SK-N-SH (cell line): ENCODE results near the gene BZW2. TPM values are rescaled to one million over a fixed set of nuclear protein-coding genes. Genes with fewer than 3 reads are reported as not detected.

Source experiments
- ELF1 ChIP-seq: IDR thresholded peaks from 2 replicates; pipeline ENCODE4 v1.4.0; 2012
- EP300 ChIP-seq, 2 experiments: IDR thresholded peaks; 2 replicates each; pipeline versions ENCODE4 v1.4.0 to v1.6.1; 2012; ENCODE audit warnings: borderline replicate concordance in 1 of 2, low read depth in 1 of 2, low read length in 1 of 2
- FOSL2 ChIP-seq: IDR thresholded peaks from 2 replicates; pipeline ENCODE4 v1.4.0; 2012; ENCODE audit warnings: low read depth, mild to moderate bottlenecking, moderate library complexity, borderline replicate concordance
- FOXM1 ChIP-seq: IDR thresholded peaks from 2 replicates; pipeline ENCODE4 v1.4.0; 2012; ENCODE audit warnings: low read depth, mild to moderate bottlenecking
- GABPA ChIP-seq: IDR thresholded peaks from 2 replicates; pipeline ENCODE4 v1.4.0; 2012; ENCODE audit warnings: low read depth, mild to moderate bottlenecking
- MEF2A ChIP-seq: IDR thresholded peaks from 2 replicates; pipeline ENCODE4 v1.4.0; 2012; ENCODE audit warnings: low read depth, borderline replicate concordance
- NFIC ChIP-seq: IDR thresholded peaks from 2 replicates; pipeline ENCODE4 v1.4.0; 2012; ENCODE audit warnings: borderline replicate concordance
- NRF1 ChIP-seq: IDR thresholded peaks from 2 replicates; pipeline ENCODE4 v1.6.1; 2012; ENCODE audit warnings: low read depth, mild to moderate bottlenecking, low read length
- RAD21 ChIP-seq: IDR thresholded peaks from 2 replicates; pipeline ENCODE4 v1.6.1; 2012; ENCODE audit warnings: mild to moderate bottlenecking, low read length
- RFX5 ChIP-seq: IDR thresholded peaks from 2 replicates; pipeline ENCODE4 v1.6.1; 2012; ENCODE audit warnings: mild to moderate bottlenecking, improper control_type of control experiment, low read length
- SIN3A ChIP-seq: IDR thresholded peaks from 2 replicates; pipeline ENCODE4 v1.6.1; 2012; ENCODE audit warnings: low read depth, mild to moderate bottlenecking, low read length, moderate library complexity, borderline replicate concordance
- TAF1 ChIP-seq: IDR thresholded peaks from 2 replicates; pipeline ENCODE4 v1.6.1; 2012; ENCODE audit warnings: low read depth, mild to moderate bottlenecking, low read length, moderate library complexity, borderline replicate concordance
- TCF12 ChIP-seq: IDR thresholded peaks from 2 replicates; pipeline ENCODE4 v1.4.0; 2012
- TEAD4 ChIP-seq: IDR thresholded peaks from 2 replicates; pipeline ENCODE4 v1.4.0; 2012; ENCODE audit warnings: mild to moderate bottlenecking, borderline replicate concordance; ENCODE audit not compliant: insufficient read depth
- YY1 ChIP-seq: IDR thresholded peaks from 2 replicates; pipeline ENCODE4 v1.4.0; 2012; ENCODE audit warnings: low read depth, mild to moderate bottlenecking
- polyA plus RNA-seq, 3 experiments: library from polyadenylated mRNA; depleted of rRNA; stranded (reverse); fragments of >200 nt; gene quantifications; 2 replicates each; pipeline ENCODE4 v1.2.3, GENCODE V29; 2012
- TF ChIP-seq, protein P1 (sequence below): IDR thresholded peaks from 2 replicates; pipeline ENCODE4 v1.4.0; 2012; ENCODE audit warnings: low read depth, borderline replicate concordance
- TF ChIP-seq, protein P2 (sequence below): IDR thresholded peaks from 2 replicates; pipeline ENCODE4; 2012
- TF ChIP-seq, protein P3 (sequence below): fragments of 150-350 bp; IDR thresholded peaks from 2 replicates; pipeline ENCODE4 v1.6.1; 2017; ENCODE audit warnings: antibody characterized with exemption, low read length, low read depth, borderline replicate concordance
- TF ChIP-seq, protein P4 (sequence below): IDR thresholded peaks from 2 replicates; pipeline ENCODE4 v1.4.0; 2012; ENCODE audit warnings: low read depth, borderline replicate concordance

BZW2 gene
- polyA plus RNA-seq, 1 of the 3 experiments (the other 2 are of a cell fraction): 71.9 TPM

DNA sequence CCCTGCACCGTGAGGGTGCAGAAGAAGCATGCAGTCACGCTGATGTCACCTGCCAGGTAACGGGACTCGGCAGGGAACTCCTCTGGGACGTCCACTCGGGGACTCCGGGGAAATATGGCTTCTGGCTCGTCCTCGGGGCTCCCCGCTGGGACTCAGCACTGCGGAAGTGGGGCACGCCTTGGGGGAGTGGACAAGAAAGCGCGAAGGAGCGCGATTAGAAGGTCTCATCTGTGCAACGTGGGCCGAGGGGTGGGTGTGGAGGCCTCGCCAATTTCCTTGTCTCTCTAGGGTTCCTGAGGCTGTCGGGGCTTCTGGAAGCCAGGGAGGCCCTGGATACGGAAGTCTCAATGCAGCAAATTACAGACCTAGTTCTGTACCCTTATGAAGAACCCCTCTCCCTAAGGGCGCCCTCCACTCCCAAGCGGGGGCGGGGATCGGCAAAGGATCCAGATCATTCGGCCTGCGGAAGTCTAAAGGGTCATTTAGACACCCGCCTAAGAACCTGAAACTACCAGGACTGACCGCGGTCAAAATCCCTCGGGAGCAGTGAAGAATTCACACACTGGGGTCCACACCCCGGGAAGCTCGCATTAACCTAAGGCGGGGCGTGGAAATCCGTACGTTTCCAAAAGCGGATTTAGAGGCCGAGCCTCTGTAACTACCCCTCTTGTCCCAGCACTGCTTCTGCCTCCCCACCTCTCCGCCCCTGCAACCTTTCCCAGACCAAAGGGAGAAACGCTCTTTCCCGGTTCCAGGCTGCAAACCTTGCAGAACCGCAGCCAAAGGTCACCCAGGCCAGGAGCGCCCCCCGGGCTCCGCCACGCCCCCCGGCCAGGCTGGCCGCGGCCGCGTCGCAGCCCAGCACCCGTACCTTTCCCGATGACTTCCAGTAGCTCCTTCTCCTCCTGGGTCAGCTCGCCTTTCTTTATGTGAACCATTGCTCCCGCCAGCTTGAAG, 1.1 kb upstream of the BZW2 start (continued):
- TF ChIP-seq EP300 (IDR thresholded peaks at IDR 0.05; ENCODE audit: borderline replicate concordance in 1 of 2, low read depth in 1 of 2, low read length in 1 of 2) (no peak), NFIC (peak; percentile 15; the same call in 1 of the 2 replicates), FOSL2 (no peak), SIN3A (peak; percentile 64; the same call in 1 of the 2 replicates), ELF1 (peak; percentile 67; the same call in 1 of the 2 replicates), YY1 (peak; percentile 69; the same call in 1 of the 2 replicates), RAD21 (no peak), TCF12 (no peak), GABPA (no peak), TEAD4 (no peak), FOXM1 (no peak), RFX5 (no peak), TAF1 (no peak), NRF1 (no peak), MEF2A (no peak)
- TF ChIP-seq, protein P1, sequence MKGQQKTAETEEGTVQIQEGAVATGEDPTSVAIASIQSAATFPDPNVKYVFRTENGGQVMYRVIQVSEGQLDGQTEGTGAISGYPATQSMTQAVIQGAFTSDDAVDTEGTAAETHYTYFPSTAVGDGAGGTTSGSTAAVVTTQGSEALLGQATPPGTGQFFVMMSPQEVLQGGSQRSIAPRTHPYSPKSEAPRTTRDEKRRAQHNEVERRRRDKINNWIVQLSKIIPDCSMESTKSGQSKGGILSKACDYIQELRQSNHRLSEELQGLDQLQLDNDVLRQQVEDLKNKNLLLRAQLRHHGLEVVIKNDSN: no peak
- TF ChIP-seq, protein P2, sequence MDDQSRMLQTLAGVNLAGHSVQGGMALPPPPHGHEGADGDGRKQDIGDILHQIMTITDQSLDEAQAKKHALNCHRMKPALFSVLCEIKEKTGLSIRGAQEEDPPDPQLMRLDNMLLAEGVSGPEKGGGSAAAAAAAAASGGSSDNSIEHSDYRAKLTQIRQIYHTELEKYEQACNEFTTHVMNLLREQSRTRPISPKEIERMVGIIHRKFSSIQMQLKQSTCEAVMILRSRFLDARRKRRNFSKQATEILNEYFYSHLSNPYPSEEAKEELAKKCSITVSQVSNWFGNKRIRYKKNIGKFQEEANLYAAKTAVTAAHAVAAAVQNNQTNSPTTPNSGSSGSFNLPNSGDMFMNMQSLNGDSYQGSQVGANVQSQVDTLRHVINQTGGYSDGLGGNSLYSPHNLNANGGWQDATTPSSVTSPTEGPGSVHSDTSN: no peak
- TF ChIP-seq, protein P3, sequence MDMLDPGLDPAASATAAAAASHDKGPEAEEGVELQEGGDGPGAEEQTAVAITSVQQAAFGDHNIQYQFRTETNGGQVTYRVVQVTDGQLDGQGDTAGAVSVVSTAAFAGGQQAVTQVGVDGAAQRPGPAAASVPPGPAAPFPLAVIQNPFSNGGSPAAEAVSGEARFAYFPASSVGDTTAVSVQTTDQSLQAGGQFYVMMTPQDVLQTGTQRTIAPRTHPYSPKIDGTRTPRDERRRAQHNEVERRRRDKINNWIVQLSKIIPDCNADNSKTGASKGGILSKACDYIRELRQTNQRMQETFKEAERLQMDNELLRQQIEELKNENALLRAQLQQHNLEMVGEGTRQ: no peak
- TF ChIP-seq, protein P4, sequence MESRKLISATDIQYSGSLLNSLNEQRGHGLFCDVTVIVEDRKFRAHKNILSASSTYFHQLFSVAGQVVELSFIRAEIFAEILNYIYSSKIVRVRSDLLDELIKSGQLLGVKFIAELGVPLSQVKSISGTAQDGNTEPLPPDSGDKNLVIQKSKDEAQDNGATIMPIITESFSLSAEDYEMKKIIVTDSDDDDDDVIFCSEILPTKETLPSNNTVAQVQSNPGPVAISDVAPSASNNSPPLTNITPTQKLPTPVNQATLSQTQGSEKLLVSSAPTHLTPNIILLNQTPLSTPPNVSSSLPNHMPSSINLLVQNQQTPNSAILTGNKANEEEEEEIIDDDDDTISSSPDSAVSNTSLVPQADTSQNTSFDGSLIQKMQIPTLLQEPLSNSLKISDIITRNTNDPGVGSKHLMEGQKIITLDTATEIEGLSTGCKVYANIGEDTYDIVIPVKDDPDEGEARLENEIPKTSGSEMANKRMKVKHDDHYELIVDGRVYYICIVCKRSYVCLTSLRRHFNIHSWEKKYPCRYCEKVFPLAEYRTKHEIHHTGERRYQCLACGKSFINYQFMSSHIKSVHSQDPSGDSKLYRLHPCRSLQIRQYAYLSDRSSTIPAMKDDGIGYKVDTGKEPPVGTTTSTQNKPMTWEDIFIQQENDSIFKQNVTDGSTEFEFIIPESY: no peak
